NT2/D1 (cell line): Measurements from ENCODE around the gene VAT1.

Experiments used
- DNase-seq: peaks from one replicate; pipeline ENCODE4 v3.0.0-alpha.2; 2011; ENCODE audit warnings: low read depth, low spot score
- H3K27me3 ChIP-seq: 2 replicates; pipeline ENCODE4 v1.6.0; 2011; ENCODE audit warnings: mild to moderate bottlenecking; ENCODE audit not compliant: insufficient read length, insufficient read depth
- H3K36me3 ChIP-seq: 2 replicates; pipeline ENCODE4 v1.6.1; 2011; ENCODE audit warnings: mild to moderate bottlenecking, low read length, mixed read lengths; ENCODE audit not compliant: insufficient read depth, insufficient read length
- H3K4me1 ChIP-seq: 2 replicates; pipeline ENCODE4 v1.5.1; 2011; ENCODE audit not compliant: insufficient read depth, insufficient read length
- H3K4me3 ChIP-seq: 2 replicates; pipeline ENCODE4 v1.5.1; 2011; ENCODE audit warnings: low read depth; ENCODE audit not compliant: insufficient read length
- H3K9ac ChIP-seq: 2 replicates; pipeline ENCODE4 v1.6.0; 2011; ENCODE audit warnings: low read depth; ENCODE audit not compliant: insufficient read length
- H3K9me3 ChIP-seq: 2 replicates; pipeline ENCODE4 v1.5.1; 2011; ENCODE audit warnings: mild to moderate bottlenecking, low read length; ENCODE audit not compliant: insufficient read depth
- SUZ12 ChIP-seq: IDR thresholded peaks from 2 replicates; pipeline ENCODE4 v1.6.1; 2011; ENCODE audit not compliant: insufficient read length, insufficient read depth; ENCODE audit errors: extremely low read depth
- YY1 ChIP-seq: IDR thresholded peaks from 2 replicates; pipeline ENCODE4 v1.6.1; 2011; ENCODE audit not compliant: insufficient read length, insufficient read depth
- ZNF274 ChIP-seq: IDR thresholded peaks from 2 replicates; pipeline ENCODE4 v1.6.1; 2011; ENCODE audit warnings: mild to moderate bottlenecking, low read depth, low read length

Gene VAT1

GRCh38 chr17:43020030-43020621 is 2.1 kb downstream of the VAT1 start:
- TF ChIP-seq SUZ12 (no peak), YY1 (no peak), ZNF274 (no peak)
- no peaks in the 10 kb centered on the region for H3K27me3 ChIP-seq
- peaks cover 40% of the 10 kb centered on the region for H3K36me3 ChIP-seq
- peaks cover 21% of the 10 kb centered on the region for H3K4me1 ChIP-seq
- no peaks in the 10 kb centered on the region for H3K9me3 ChIP-seq
- H3K9ac ChIP-seq: peak overlapping the region; percentile 62
- no peak for DNase-seq
- H3K4me3 ChIP-seq: peak overlapping the region; percentile 13

GRCh38 chr17:43019418-43019817 is 2.8 kb downstream of the VAT1 start:
- H3K36me3 ChIP-seq: peaks cover 45% of the 10 kb centered on the region
- H3K4me1 ChIP-seq: peaks cover 23% of the 10 kb centered on the region
- TF ChIP-seq YY1 (no peak), ZNF274 (no peak), SUZ12 (no peak)
- no peak for DNase-seq
- no peaks in the 10 kb centered on the region for H3K27me3 ChIP-seq
- peak overlapping the region; percentile 62 for H3K9ac ChIP-seq
- H3K9me3 ChIP-seq: no peaks in the 10 kb centered on the region
- H3K4me3 ChIP-seq: no peak overlapping the region

- no peak overlapping the region for H3K4me3 ChIP-seq
- TF ChIP-seq SUZ12 (no peak), ZNF274 (no peak), YY1 (no peak)
- H3K36me3 ChIP-seq: peaks cover 50% of the 10 kb centered on the region
- H3K4me1 ChIP-seq: peaks cover 27% of the 10 kb centered on the region
- no peaks in the 10 kb centered on the region for H3K27me3 ChIP-seq
- no peak overlapping the region for H3K9ac ChIP-seq
- no peaks in the 10 kb centered on the region for H3K9me3 ChIP-seq
- no peak for DNase-seq
These were observed 3.3 kb downstream of the VAT1 start for GRCh38 chr17:43018932-43019331.

- no peaks in the 10 kb centered on the region for H3K27me3 ChIP-seq
- no peak overlapping the region for H3K4me3 ChIP-seq
- H3K36me3 ChIP-seq: peaks cover 57% of the 10 kb centered on the region
- DNase-seq: no peak
- H3K4me1 ChIP-seq: peaks cover 28% of the 10 kb centered on the region
- TF ChIP-seq ZNF274 (no peak), SUZ12 (no peak), YY1 (no peak)
- H3K9ac ChIP-seq: no peak overlapping the region
- no peaks in the 10 kb centered on the region for H3K9me3 ChIP-seq
These were observed 4.0 kb downstream of the VAT1 start for GRCh38 chr17:43018008-43018853.

- TF ChIP-seq ZNF274: no peak
- TF ChIP-seq SUZ12: no peak
- TF ChIP-seq YY1: no peak
- Histone ChIP-seq H3K4me1 (peaks cover 37% of the 10 kb centered on the region), H3K9ac (no peak overlapping the region), H3K36me3 (peaks cover 61% of the 10 kb centered on the region), H3K4me3 (no peak overlapping the region), H3K9me3 (no peaks in the 10 kb centered on the region), H3K27me3 (no peaks in the 10 kb centered on the region)
- no peak for DNase-seq
These were observed 6.0 kb downstream of the VAT1 start for GRCh38 chr17:43016216-43016615.

- no peak overlapping the region for H3K4me3 ChIP-seq
- H3K9ac ChIP-seq: no peak overlapping the region
- H3K27me3 ChIP-seq: no peaks in the 10 kb centered on the region
- DNase-seq: no peak
- H3K36me3 ChIP-seq: peaks cover 61% of the 10 kb centered on the region
- H3K4me1 ChIP-seq: peaks cover 37% of the 10 kb centered on the region
- H3K9me3 ChIP-seq: no peaks in the 10 kb centered on the region
- no peak for TF ChIP-seq ZNF274
- TF ChIP-seq YY1: no peak
- TF ChIP-seq SUZ12: no peak
These were observed 6.6 kb downstream of the VAT1 start for GRCh38 chr17:43015579-43015978.
